Sigmoid colon (tissue), 4 donors: ENCODE results near the gene PIK3C2G.

Source experiments
- POLR2A ChIP-seq, 2 donors: fragments of 450-650 bp; IDR thresholded peaks; one replicate each; pipeline ENCODE4 v1.6.1; 2016; ENCODE audit warnings: antibody characterized with exemption in 2 of 2, mild to moderate bottlenecking in 2 of 2, moderate library complexity in 2 of 2
- POLR2AphosphoS5 ChIP-seq, 4 donors: sonication (generic); formaldehyde crosslinking; IDR thresholded peaks; one replicate each; pipeline ENCODE4 v1.6.1; 2017; ENCODE audit warnings: antibody characterized with exemption in 4 of 4
- TF ChIP-seq, protein P1 (sequence below), 4 experiments: fragments of 450-650 bp in 3 of 4; fragments of 200-600 bp in 1 of 4; IDR thresholded peaks; one replicate each; pipeline ENCODE4 v1.5.1; 2016 to 2019; ENCODE audit warnings: antibody characterized with exemption in 4 of 4, mild to moderate bottlenecking in 3 of 4, moderate library complexity in 2 of 4

DNA sequence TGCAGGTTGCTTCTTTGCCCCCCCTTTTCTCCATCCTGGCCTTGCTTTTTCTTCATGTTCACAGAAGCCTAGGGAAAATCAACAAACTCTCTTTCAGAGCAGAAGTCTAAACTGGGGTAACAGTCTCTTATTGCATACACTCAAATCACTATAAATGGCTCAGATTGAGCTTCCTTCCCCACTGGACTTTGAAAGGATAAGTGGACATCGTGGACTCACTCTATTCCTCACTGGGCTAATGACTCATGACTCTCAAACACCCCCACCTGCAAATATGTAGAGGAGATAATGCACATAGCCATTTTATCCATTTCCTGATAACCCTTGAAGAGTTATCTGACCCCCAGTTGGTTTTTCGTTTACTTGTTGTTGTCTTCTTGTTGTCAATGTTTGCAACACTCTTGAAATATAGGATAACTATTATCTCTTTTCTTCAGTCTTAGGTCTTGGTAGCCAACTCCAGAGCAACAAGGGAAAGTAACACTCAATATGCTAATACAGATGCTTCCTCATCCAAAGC is 221.3 kb downstream of the PIK3C2G start:
- TF ChIP-seq POLR2A (IDR thresholded peaks at IDR 0.05) (no peak), POLR2AphosphoS5 (IDR thresholded peaks at IDR 0.05) (no peak)
- TF ChIP-seq, protein P1, sequence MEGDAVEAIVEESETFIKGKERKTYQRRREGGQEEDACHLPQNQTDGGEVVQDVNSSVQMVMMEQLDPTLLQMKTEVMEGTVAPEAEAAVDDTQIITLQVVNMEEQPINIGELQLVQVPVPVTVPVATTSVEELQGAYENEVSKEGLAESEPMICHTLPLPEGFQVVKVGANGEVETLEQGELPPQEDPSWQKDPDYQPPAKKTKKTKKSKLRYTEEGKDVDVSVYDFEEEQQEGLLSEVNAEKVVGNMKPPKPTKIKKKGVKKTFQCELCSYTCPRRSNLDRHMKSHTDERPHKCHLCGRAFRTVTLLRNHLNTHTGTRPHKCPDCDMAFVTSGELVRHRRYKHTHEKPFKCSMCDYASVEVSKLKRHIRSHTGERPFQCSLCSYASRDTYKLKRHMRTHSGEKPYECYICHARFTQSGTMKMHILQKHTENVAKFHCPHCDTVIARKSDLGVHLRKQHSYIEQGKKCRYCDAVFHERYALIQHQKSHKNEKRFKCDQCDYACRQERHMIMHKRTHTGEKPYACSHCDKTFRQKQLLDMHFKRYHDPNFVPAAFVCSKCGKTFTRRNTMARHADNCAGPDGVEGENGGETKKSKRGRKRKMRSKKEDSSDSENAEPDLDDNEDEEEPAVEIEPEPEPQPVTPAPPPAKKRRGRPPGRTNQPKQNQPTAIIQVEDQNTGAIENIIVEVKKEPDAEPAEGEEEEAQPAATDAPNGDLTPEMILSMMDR (IDR thresholded peaks at IDR 0.05), result no peak
